ENCODE results near the gene PIGL. TPM values are rescaled to one million over a fixed set of nuclear protein-coding genes. Genes with fewer than 3 reads are reported as not detected.

Gene PIGL
- total RNA-seq, 1 donor from 2014 or later = 31.1 TPM

DNA sequence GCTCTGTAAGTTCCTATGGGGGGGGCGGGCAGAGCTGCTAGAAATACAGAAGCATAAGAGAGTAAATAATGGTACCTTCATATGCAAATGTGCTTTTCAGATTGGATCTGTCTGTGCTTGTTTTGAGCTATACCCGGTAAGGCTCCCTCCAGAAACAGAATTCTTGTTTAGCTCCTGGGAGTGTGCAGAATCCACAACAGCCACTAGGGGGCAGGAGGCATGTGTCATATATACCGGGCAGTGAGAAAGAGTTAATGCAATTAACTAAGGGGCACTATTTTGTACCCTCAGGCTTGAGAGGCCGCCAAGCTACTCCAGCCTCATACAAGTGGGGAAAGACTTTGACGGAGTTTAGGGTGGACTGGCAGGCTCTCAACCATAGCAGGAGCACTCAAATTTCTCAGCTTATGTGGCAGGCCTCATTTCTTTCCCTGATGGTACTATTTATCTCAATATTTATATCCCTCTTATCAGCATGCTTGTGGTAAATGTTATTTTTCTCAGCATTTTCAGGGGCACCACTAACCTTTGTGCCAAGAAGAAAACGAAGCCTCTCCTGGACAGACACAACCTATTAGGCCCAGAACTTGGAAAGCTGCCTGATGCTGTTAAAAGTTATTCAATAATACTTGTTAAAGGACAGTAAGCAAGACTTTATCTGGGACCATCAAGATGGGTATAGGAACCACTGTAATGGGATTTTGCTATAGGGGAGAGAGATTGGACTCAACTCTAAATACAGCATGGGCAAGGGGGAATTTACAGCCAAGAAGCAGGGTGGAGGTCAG, 146.9 kb downstream of the PIGL start:
- DNase-seq (ENCODE audit: low read depth) = peak; percentile 77
- H3K36me3 ChIP-seq (ENCODE audit: control insufficient read depth, insufficient read depth, low read length) = no peaks in the 10 kb centered on the region
- no peak overlapping the region for H3K4me3 ChIP-seq (ENCODE audit: low read depth, low read length)
- TF ChIP-seq, protein P1, sequence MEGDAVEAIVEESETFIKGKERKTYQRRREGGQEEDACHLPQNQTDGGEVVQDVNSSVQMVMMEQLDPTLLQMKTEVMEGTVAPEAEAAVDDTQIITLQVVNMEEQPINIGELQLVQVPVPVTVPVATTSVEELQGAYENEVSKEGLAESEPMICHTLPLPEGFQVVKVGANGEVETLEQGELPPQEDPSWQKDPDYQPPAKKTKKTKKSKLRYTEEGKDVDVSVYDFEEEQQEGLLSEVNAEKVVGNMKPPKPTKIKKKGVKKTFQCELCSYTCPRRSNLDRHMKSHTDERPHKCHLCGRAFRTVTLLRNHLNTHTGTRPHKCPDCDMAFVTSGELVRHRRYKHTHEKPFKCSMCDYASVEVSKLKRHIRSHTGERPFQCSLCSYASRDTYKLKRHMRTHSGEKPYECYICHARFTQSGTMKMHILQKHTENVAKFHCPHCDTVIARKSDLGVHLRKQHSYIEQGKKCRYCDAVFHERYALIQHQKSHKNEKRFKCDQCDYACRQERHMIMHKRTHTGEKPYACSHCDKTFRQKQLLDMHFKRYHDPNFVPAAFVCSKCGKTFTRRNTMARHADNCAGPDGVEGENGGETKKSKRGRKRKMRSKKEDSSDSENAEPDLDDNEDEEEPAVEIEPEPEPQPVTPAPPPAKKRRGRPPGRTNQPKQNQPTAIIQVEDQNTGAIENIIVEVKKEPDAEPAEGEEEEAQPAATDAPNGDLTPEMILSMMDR (IDR thresholded peaks at IDR 0.05; ENCODE audit: insufficient read depth, low read length, severe bottlenecking) = peak; percentile 83
- no peaks in the 10 kb centered on the region for H3K27me3 ChIP-seq (ENCODE audit: control insufficient read depth, insufficient read depth, low read length)
- no peak for FAIRE-seq

DNA sequence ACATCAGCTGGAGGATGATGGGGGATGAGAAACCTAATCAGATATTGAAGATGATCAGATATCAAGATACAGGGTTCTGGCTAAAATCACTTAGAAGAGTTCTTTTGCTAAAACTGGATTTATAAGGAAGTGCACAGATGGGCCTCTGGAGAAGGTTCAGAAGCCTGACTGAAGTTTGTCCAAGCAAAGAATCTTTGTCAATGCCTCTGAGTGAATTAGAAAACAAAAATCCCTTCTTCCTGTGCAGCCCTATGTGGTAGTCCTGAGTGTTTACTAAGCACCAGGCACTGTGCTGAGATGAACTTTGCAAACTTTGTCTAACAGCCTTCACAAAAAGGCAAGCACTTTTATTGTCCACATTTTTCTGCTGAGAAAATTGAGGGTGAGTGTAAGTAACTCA, 147.6 kb downstream of the PIGL start:
- no peak overlapping the region for H3K4me3 ChIP-seq (ENCODE audit: low read depth, low read length)
- DNase-seq (ENCODE audit: low read depth) (no peak), FAIRE-seq (no peak)
- H3K27me3 ChIP-seq (ENCODE audit: control insufficient read depth, insufficient read depth, low read length) = no peaks in the 10 kb centered on the region
- TF ChIP-seq, protein P1 (IDR thresholded peaks at IDR 0.05; ENCODE audit: insufficient read depth, low read length, severe bottlenecking) = no peak
- no peaks in the 10 kb centered on the region for H3K36me3 ChIP-seq (ENCODE audit: control insufficient read depth, insufficient read depth, low read length)

DNA sequence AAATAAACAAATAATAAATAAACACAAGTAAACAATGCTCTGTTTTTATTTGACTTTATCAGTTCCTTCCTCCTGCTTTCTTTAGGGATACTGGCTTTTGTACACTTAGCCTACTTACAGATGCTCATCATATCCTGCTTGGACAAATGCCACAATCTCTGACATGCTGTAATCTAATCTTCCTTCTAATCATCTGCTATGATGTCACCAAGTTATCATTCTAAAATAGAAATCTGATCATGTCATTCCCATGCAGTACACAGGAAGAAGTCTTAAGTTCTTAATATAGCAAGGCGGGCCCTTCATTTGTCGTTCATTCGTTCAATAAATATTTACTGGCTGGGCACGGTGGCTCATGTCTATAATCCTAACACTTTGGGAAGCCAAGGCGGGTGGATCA, 154.7 kb downstream of the PIGL start:
- Histone ChIP-seq H3K27me3 (ENCODE audit: control insufficient read depth, insufficient read depth, low read length) (no peaks in the 10 kb centered on the region), H3K36me3 (ENCODE audit: control insufficient read depth, insufficient read depth, low read length) (no peaks in the 10 kb centered on the region), H3K4me3 (ENCODE audit: low read depth, low read length) (no peak overlapping the region)
- FAIRE-seq (no peak), DNase-seq (ENCODE audit: low read depth) (peak; percentile 94)
- TF ChIP-seq, protein P1 (IDR thresholded peaks at IDR 0.05; ENCODE audit: insufficient read depth, low read length, severe bottlenecking) = no peak

DNA sequence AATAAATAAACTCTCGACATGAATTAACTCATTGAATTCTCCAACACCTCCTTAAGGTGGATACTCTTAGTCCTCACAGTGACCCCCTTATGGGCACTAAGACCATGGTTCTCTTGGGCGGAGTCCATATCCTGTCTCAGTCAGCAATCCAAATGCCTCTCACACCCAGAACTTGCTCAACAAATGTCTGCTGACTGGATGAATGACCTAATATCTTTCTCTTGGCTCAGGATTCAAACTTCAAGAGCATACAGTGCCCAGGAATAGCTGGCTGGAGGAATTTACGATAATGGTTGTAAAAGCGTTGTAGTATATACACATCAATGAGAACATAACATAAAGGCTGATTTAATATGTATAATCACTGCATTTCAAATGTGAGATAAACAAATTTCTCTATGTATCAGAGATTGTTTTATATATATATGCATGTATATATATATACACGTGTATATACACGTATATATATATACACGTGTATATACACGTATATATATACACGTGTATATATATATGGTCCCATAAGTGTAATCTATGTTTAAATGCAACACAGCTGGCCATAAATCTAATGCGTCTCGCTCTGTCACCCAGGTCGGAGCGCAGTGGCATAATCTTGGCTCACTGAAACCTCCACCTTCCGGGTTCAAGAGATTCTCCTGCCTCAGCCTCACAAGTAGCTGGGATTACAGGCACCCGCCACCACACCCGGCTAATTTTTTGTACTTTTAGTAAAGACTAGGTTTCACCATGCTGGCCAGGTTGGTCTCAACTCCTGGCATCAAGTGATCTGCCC, 157.3 kb downstream of the PIGL start:
- TF ChIP-seq, protein P1 (IDR thresholded peaks at IDR 0.05; ENCODE audit: insufficient read depth, low read length, severe bottlenecking) = no peak
- DNase-seq (ENCODE audit: low read depth) (peak; percentile 86), FAIRE-seq (no peak)
- no peak overlapping the region for H3K4me3 ChIP-seq (ENCODE audit: low read depth, low read length)
- H3K27me3 ChIP-seq (ENCODE audit: control insufficient read depth, insufficient read depth, low read length) = no peaks in the 10 kb centered on the region
- no peaks in the 10 kb centered on the region for H3K36me3 ChIP-seq (ENCODE audit: control insufficient read depth, insufficient read depth, low read length)

Other genes starting within 250 kb of the PIGL start
- 24.2 and 41.1 TPM in 2 replicates for gene ZSWIM7, start 217.5 kb upstream of the PIGL start, total RNA-seq
- gene TTC19, start 217.4 kb upstream of the PIGL start, total RNA-seq = 32.5 and 34.8 TPM in 2 replicates
- 75.3 and 92.9 TPM in 2 replicates for gene NCOR1, start 1.7 kb upstream of the PIGL start, total RNA-seq
- gene CENPV, start 136.3 kb downstream of the PIGL start, total RNA-seq = 5.1 and 17.4 TPM in 2 replicates
- gene UBB, start 163.9 kb downstream of the PIGL start, total RNA-seq = 766 and 1,827 TPM in 2 replicates
- gene TRPV2, start 198.4 kb downstream of the PIGL start, total RNA-seq = under 0.01 and 0.26 TPM in 2 replicates